Spinal cord (tissue), 10 donors: ENCODE data around the gene DIPK1B. TPM values are rescaled to one million over a fixed set of nuclear protein-coding genes. Genes with fewer than 3 reads are reported as not detected.

Experiments
- DNase-seq, 6 donors: peaks; one replicate each; pipeline versions ENCODE4 v3.0.0 to v3.0.0-alpha.2; 2013 to 2015; ENCODE audit warnings: low spot score in 6 of 6, low read depth in 4 of 6
- H3K27ac ChIP-seq: one replicate; pipeline ENCODE4 v1.5.1; 2013; ENCODE audit warnings: low read depth, low read length, control low read depth
- H3K27me3 ChIP-seq: one replicate; pipeline ENCODE4 v1.6.1; 2013; ENCODE audit warnings: low read length; ENCODE audit not compliant: control insufficient read depth, insufficient read depth
- H3K36me3 ChIP-seq: one replicate; pipeline ENCODE4 v1.6.1; 2013; ENCODE audit warnings: low read length; ENCODE audit not compliant: control insufficient read depth, insufficient read depth
- H3K4me1 ChIP-seq: one replicate; pipeline ENCODE4 v1.6.1; 2013; ENCODE audit warnings: low read length; ENCODE audit not compliant: control insufficient read depth, insufficient read depth
- H3K4me3 ChIP-seq: one replicate; pipeline ENCODE4 v1.5.1; 2013; ENCODE audit warnings: low read depth, low read length, control low read depth
- H3K9me3 ChIP-seq: one replicate; pipeline ENCODE4 v1.6.1; 2013; ENCODE audit warnings: low read length; ENCODE audit not compliant: control insufficient read depth, insufficient read depth
- WGBS: methylation state at CpG from one replicate; pipeline ENCODE4 v1.1.5; 2013; ENCODE audit warnings: missing lambda C conversion rate; ENCODE audit not compliant: insufficient coverage; 5-methylcytosine and 5-hydroxymethylcytosine counted together
- polyA plus RNA-seq, 2 donors: library from polyadenylated mRNA; unstranded; fragments of 120-200 nt; gene quantifications; one replicate each; pipeline ENCODE4 v1.2.1, GENCODE V29; 2013; ENCODE audit not compliant: insufficient read length in 2 of 2
- small RNA-seq: library from RNA; depleted of rRNA; stranded (forward); fragments of <200 nt; gene quantifications from one replicate; pipeline ENCODE3, GENCODE V24; 2014; ENCODE audit warnings: low replicate concordance
- total RNA-seq, 2 donors: library from RNA; depleted of rRNA in 1 of 2; stranded (reverse); fragments of 120-200 nt in 1 of 2; fragments of >200 nt in 1 of 2; gene quantifications; one replicate each; pipeline versions ENCODE4 v1.2.3 to v1.2.4, GENCODE V29; 2013 to 2014
- donor health status: healthy.

Gene DIPK1B
- total and polyA plus RNA-seq, 4 donors = 24.9 to 65.0 (median 55.6) TPM

GRCh38 chr9:136769710-136770191, 57.4 kb downstream of the DIPK1B start:
- no peak overlapping the region for H3K27ac ChIP-seq
- no peak overlapping the region for H3K4me3 ChIP-seq
- no peak for DNase-seq
- WGBS = 22% methylated on average over 8 of the region's 16 CpGs
- peaks cover 3% of the 10 kb centered on the region for H3K4me1 ChIP-seq
- H3K9me3 ChIP-seq = no peaks in the 10 kb centered on the region
- H3K36me3 ChIP-seq = no peaks in the 10 kb centered on the region
- H3K27me3 ChIP-seq = peaks cover 3% of the 10 kb centered on the region

DNA sequence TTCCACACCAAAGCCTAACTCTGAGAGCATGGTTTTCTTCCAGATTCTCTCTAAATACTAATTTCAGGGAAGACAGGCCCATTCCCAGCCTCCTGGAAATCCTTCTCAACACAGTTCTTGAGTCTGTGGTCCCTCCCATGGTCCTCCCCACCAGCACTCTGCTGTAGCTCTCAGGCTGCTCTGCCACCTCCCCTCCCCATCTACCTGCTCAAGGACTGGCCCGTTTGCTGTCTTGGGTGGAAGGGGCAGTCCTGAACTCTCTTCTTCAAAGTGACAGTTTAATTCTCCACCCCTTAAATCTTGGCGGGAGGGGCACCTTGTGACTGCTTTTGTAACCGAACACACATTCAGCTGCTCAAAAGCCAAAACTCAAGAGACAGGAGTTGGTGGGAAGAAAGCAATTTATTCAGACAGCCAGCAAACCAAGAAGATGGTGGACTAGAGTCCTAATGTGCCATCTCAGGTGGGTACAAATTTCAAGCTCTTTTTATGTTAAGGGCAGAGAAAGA, 59.6 kb downstream of the DIPK1B start:
- Histone ChIP-seq H3K4me1 (peaks cover 3% of the 10 kb centered on the region), H3K4me3 (no peak overlapping the region), H3K36me3 (no peaks in the 10 kb centered on the region), H3K9me3 (no peaks in the 10 kb centered on the region), H3K27ac (no peak overlapping the region), H3K27me3 (peaks cover 3% of the 10 kb centered on the region)
- WGBS = no CpG with 5 or more reads among the region's 3 CpGs
- no peak for DNase-seq

DNA sequence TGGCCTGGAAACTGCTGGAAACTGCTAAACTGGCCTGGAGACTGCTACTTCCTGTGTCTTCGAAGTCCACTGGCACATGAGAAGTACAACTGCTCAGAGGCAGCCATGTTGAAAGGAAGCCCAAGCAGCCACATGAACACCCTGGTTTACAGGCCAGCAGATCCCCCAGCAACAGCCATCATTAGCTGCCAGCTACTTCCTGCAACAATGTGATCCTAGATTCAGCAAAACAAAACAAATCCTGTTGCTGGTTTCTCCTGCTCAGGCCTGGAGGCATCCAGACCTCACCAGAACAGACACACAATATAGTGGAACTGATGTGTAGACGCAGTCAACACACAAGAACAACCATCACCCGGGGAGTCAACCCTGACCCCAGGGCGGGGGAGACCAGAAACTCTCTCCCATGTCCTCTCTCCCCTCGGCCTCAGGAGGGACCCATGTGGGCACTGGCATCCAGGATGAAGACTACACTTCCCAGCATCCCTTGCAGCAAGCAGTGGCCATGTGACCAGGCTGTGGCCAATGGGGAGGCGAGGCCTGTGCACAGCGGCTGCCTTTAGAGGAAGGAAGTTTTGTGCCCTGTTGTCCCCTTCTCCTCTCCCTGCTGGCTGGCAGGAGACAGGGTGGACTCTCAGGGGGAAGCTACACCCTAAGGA, 61.1 kb downstream of the DIPK1B start:
- 87% methylated on average over 5 of the region's 7 CpGs for WGBS
- DNase-seq = peak in 1 of 6 donors; percentile 58
- Histone ChIP-seq H3K4me1 (peaks cover 3% of the 10 kb centered on the region), H3K27me3 (peaks cover 3% of the 10 kb centered on the region), H3K4me3 (no peak overlapping the region), H3K36me3 (no peaks in the 10 kb centered on the region), H3K27ac (no peak overlapping the region), H3K9me3 (no peaks in the 10 kb centered on the region)

Small RNAs within 50 kb of the gene (small RNA-seq; reads per million reads assigned to genes)
- gene MIR126 (2,859 reads per million, percentile 100 among the genes with 10 or more reads in this experiment), gene MIR6722 (not detected)

Other genes with a start within 250 kb of the DIPK1B start
- gene SEC16A, start 229.5 kb upstream of the DIPK1B start, total RNA-seq = 10 to 100 TPM; 25.1 to 29.9 TPM
- gene SEC16A, start 229.5 kb upstream of the DIPK1B start, polyA plus RNA-seq = 10 to 100 TPM; 60.3 to 60.9 TPM
- gene NOTCH1, start 166.5 kb upstream of the DIPK1B start, total RNA-seq = 10 to 100 TPM; 28.2 to 37.8 TPM
- 10 to 100 TPM; 62.2 to 75.9 TPM for gene NOTCH1, start 166.5 kb upstream of the DIPK1B start, polyA plus RNA-seq
- 10 to 100 TPM; 21.9 to 93.5 TPM for gene EGFL7, start 49.7 kb upstream of the DIPK1B start, total RNA-seq
- 10 to 100 TPM; 46.8 to 57.3 TPM for gene EGFL7, start 49.7 kb upstream of the DIPK1B start, polyA plus RNA-seq
- gene AGPAT2, start 25.1 kb upstream of the DIPK1B start, total RNA-seq = 10 to 100 TPM in 1 of 2 donors, 1 to 10 TPM in 1; 8.7 to 14.3 TPM
- gene AGPAT2, start 25.1 kb upstream of the DIPK1B start, polyA plus RNA-seq = 10 to 100 TPM in 1 of 2 donors, 1 to 10 TPM in 1; 9.1 to 11.0 TPM
- gene LCN10, start 30.4 kb downstream of the DIPK1B start, total RNA-seq = not detected
- not detected for gene LCN10, start 30.4 kb downstream of the DIPK1B start, polyA plus RNA-seq
- gene LCN6, start 36.0 kb downstream of the DIPK1B start, total RNA-seq = not detected
- not detected for gene LCN6, start 36.0 kb downstream of the DIPK1B start, polyA plus RNA-seq
- gene LCN8, start 45.7 kb downstream of the DIPK1B start, total RNA-seq = not detected
- gene LCN8, start 45.7 kb downstream of the DIPK1B start, polyA plus RNA-seq = not detected
- not detected for gene LCN15, start 51.9 kb downstream of the DIPK1B start, total RNA-seq
- under 1 TPM in 1 of 2 donors, not detected in 1; 0.14 TPM for gene LCN15, start 51.9 kb downstream of the DIPK1B start, polyA plus RNA-seq
- 10 to 100 TPM; 38.9 to 76.9 TPM for gene TMEM141, start 78.8 kb downstream of the DIPK1B start, total RNA-seq
- gene TMEM141, start 78.8 kb downstream of the DIPK1B start, polyA plus RNA-seq = 10 to 100 TPM; 51.7 to 55.4 TPM
- 1 to 10 TPM in 1 of 2 donors, under 1 TPM in 1; 0.89 to 3.0 TPM for gene CCDC183, start 83.8 kb downstream of the DIPK1B start, total RNA-seq
- gene CCDC183, start 83.8 kb downstream of the DIPK1B start, polyA plus RNA-seq = 1 to 10 TPM; 3.4 to 7.2 TPM
- gene RABL6, start 95.4 kb downstream of the DIPK1B start, total RNA-seq = 10 to 100 TPM; 34.8 to 49.1 TPM
- gene RABL6, start 95.4 kb downstream of the DIPK1B start, polyA plus RNA-seq = 10 to 100 TPM; 86.3 to 93.5 TPM
- 1 to 10 TPM; 1.2 to 2.2 TPM for gene AJM1, start 129.9 kb downstream of the DIPK1B start, total RNA-seq
- 10 to 100 TPM; 19.3 to 20.5 TPM for gene AJM1, start 129.9 kb downstream of the DIPK1B start, polyA plus RNA-seq
- gene PHPT1, start 136.8 kb downstream of the DIPK1B start, total RNA-seq = 100 to 1,000 TPM in 1 of 2 donors, 10 to 100 TPM in 1; 81.6 to 191 TPM
- 100 to 1,000 TPM; 183 to 200 TPM for gene PHPT1, start 136.8 kb downstream of the DIPK1B start, polyA plus RNA-seq
- 1 to 10 TPM; 1.6 to 9.3 TPM for gene MAMDC4, start 139.8 kb downstream of the DIPK1B start, total RNA-seq
- 10 to 100 TPM; 15.2 to 15.9 TPM for gene MAMDC4, start 139.8 kb downstream of the DIPK1B start, polyA plus RNA-seq
- gene EDF1, start 153.7 kb downstream of the DIPK1B start, total RNA-seq = 100 to 1,000 TPM; 123 to 477 TPM
- 100 to 1,000 TPM; 392 to 409 TPM for gene EDF1, start 153.7 kb downstream of the DIPK1B start, polyA plus RNA-seq
- 1 to 10 TPM; 7.4 to 7.5 TPM for gene TRAF2, start 173.9 kb downstream of the DIPK1B start, total RNA-seq
- gene TRAF2, start 173.9 kb downstream of the DIPK1B start, polyA plus RNA-seq = 10 to 100 TPM; 12.4 to 19.3 TPM
- 10 to 100 TPM; 52.0 to 91.5 TPM for gene FBXW5, start 232.2 kb downstream of the DIPK1B start, total RNA-seq
- 100 to 1,000 TPM; 103 to 107 TPM for gene FBXW5, start 232.2 kb downstream of the DIPK1B start, polyA plus RNA-seq
- gene C8G, start 232.7 kb downstream of the DIPK1B start, total RNA-seq = 1 to 10 TPM in 1 of 2 donors, not detected in 1; 1.3 TPM
- 1 to 10 TPM; 1.6 to 1.7 TPM for gene C8G, start 232.7 kb downstream of the DIPK1B start, polyA plus RNA-seq
- 1 to 10 TPM in 1 of 2 donors, under 1 TPM in 1; 0.20 to 4.1 TPM for gene LCN12, start 239.7 kb downstream of the DIPK1B start, total RNA-seq
- 1 to 10 TPM; 6.5 to 7.4 TPM for gene LCN12, start 239.7 kb downstream of the DIPK1B start, polyA plus RNA-seq